Small intestine (tissue), 7 donors: Measurements from ENCODE around the gene SKAP1. TPM values are rescaled to one million over a fixed set of nuclear protein-coding genes. Genes with fewer than 3 reads are reported as not detected.

Experiments used
- DNase-seq, 2 donors: peaks; one replicate each; pipeline versions ENCODE4 v3.0.0 to v3.0.0-alpha.2; 2013
- FAIRE-seq: peaks from 2 replicates; lab custom pipeline; 2012; peaks lifted over from hg19 to GRCh38; lab: Jason Lieb, UNC
- H3K27ac ChIP-seq, 3 donors: one replicate each; pipeline ENCODE4 v1.5.1; 2013; ENCODE audit warnings: low read length in 2 of 3, mild to moderate bottlenecking in 2 of 3, control low read depth in 1 of 3, inconsistent platforms in 1 of 3, low read depth in 1 of 3, moderate library complexity in 1 of 3
- H3K27me3 ChIP-seq, 3 donors: one replicate each; pipeline ENCODE4 v1.6.1; 2013; ENCODE audit warnings: low read length in 3 of 3, inconsistent platforms in 1 of 3; ENCODE audit not compliant: control insufficient read depth in 3 of 3, insufficient read depth in 3 of 3
- H3K36me3 ChIP-seq, 3 donors: one replicate each; pipeline ENCODE4 v1.6.1; 2013; ENCODE audit warnings: low read length in 3 of 3, inconsistent platforms in 1 of 3, low read depth in 1 of 3, mild to moderate bottlenecking in 1 of 3, moderate library complexity in 1 of 3; ENCODE audit not compliant: control insufficient read depth in 3 of 3, insufficient read depth in 2 of 3
- H3K4me1 ChIP-seq, 3 donors: one replicate each; pipeline ENCODE4 v1.6.1; 2013; ENCODE audit warnings: low read length in 2 of 3, inconsistent platforms in 1 of 3, low read depth in 1 of 3, mild to moderate bottlenecking in 1 of 3, moderate library complexity in 1 of 3; ENCODE audit not compliant: control insufficient read depth in 3 of 3, insufficient read depth in 2 of 3
- H3K4me3 ChIP-seq, 3 donors: one replicate each; pipeline ENCODE4 v1.5.1; 2013; ENCODE audit warnings: low read length in 3 of 3, control low read depth in 1 of 3, inconsistent platforms in 1 of 3, low read depth in 1 of 3, mild to moderate bottlenecking in 1 of 3, moderate library complexity in 1 of 3
- H3K9me3 ChIP-seq, 2 donors: one replicate each; pipeline ENCODE4 v1.6.1; 2013; ENCODE audit warnings: low read depth in 1 of 2, low read length in 1 of 2; ENCODE audit not compliant: control insufficient read depth in 2 of 2, insufficient read depth in 1 of 2
- WGBS, 3 donors: extraction: QIAGEN DNeasy Blood & Tissue Kit; methylation state at CpG; one replicate each; pipeline ENCODE4 v1.1.7; 2013; 5-methylcytosine and 5-hydroxymethylcytosine counted together
- polyA plus RNA-seq, 4 donors: library from polyadenylated mRNA; stranded (reverse) in 3 of 4; unstranded in 1 of 4; fragments of 200-250 nt in 3 of 4; fragments of 120-200 nt in 1 of 4; gene quantifications; one replicate each; pipeline versions ENCODE4 v1.2.1 to v1.2.3, GENCODE V29; 2013
- donor health status: healthy with polysubstance abuse.
- donor health status: control.
- donor health status: control.
- donor health status: Bipolar disorder and iron deficiency.
- donor health status: healthy.

The SKAP1 gene
- polyA plus RNA-seq, 4 donors: 1.8 to 8.1 (median 2.1) TPM

DNA sequence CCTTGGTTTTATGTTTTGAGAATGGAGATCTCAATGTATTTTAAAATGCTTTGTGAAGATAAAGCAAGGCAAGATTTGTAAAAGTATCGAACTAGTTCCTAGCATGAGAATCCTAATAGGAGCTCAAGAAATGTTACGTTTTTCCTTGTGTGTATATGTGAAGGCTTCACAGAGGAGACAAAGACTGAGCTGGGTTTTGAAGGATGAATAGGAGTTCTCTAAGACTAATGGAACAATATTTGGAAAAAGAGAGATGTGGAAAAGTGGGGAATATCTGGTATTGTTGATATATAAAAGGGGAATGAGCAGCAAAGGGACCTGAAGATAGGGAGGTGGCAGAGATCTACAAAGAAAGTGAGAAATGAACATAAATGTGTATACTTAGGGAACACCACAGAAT is 195.1 kb downstream of the SKAP1 start:
- FAIRE-seq (no peak), DNase-seq (no peak)
- H3K27ac ChIP-seq: no peak overlapping the region
- 91 to 94% (median 93%) methylated on average over 2 of the region's 2 CpGs for WGBS, 3 donors
- no peaks in the 10 kb centered on the region for H3K27me3 ChIP-seq
- no peak overlapping the region for H3K4me3 ChIP-seq
- no peaks in the 10 kb centered on the region for H3K9me3 ChIP-seq
- peaks cover 0 to 3% (median 2%) of the 10 kb centered on the region in 3 donors for H3K4me1 ChIP-seq
- H3K36me3 ChIP-seq: no peaks in the 10 kb centered on the region

GRCh38 chr17:48231995-48232959 is 197.7 kb downstream of the SKAP1 start:
- no peak for FAIRE-seq
- WGBS, 3 donors: 57 to 76% (median 69%) methylated on average over 8 of the region's 8 CpGs
- Histone ChIP-seq H3K27me3 (no peaks in the 10 kb centered on the region), H3K27ac (no peak overlapping the region), H3K4me3 (no peak overlapping the region), H3K4me1 (no peaks in the 10 kb centered on the region), H3K9me3 (no peaks in the 10 kb centered on the region), H3K36me3 (no peaks in the 10 kb centered on the region)
- DNase-seq: no peak

- Histone ChIP-seq H3K27me3 (peaks cover 0 to 3% (median 0%) of the 10 kb centered on the region in 3 donors), H3K4me1 (no peaks in the 10 kb centered on the region), H3K27ac (no peak overlapping the region), H3K4me3 (no peak overlapping the region), H3K9me3 (no peaks in the 10 kb centered on the region), H3K36me3 (no peaks in the 10 kb centered on the region)
- FAIRE-seq (no peak), DNase-seq (no peak)
- WGBS, 3 donors: 63 to 70% (median 70%) methylated on average over 1 of the region's 1 CpG
Measured at GRCh38 chr17:48229936-48230335, 200.1 kb downstream of the SKAP1 start.

DNA sequence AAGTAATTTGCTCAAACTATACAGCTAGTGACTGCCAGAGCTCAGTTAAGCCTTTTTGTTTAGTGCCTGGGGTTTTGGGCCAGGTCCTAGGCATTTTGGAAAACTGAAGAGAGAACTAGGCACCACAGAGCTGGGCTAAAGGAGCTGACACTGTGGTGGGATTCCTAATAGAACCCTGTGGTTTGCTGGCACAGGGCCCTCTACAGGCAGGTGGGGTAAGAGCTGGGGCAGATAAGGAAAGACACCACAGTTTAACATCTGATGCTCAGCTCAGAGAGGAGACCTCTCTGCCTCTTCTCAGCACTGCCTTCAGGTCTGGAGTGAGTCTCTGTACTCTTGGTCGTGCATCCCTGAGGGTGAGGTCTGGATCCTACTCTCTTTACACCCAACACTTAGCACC is 201.3 kb downstream of the SKAP1 start:
- Histone ChIP-seq H3K4me3 (no peak overlapping the region), H3K27ac (no peak overlapping the region), H3K4me1 (no peaks in the 10 kb centered on the region), H3K27me3 (peaks cover 0 to 3% (median 0%) of the 10 kb centered on the region in 3 donors), H3K9me3 (no peaks in the 10 kb centered on the region), H3K36me3 (no peaks in the 10 kb centered on the region)
- WGBS, 3 donors: 47 to 73% (median 72%) methylated on average over 1 of the region's 1 CpG
- FAIRE-seq (no peak), DNase-seq (no peak)

GRCh38 chr17:48225725-48226567 is 204.1 kb downstream of the SKAP1 start:
- H3K36me3 ChIP-seq: no peaks in the 10 kb centered on the region
- no peak for FAIRE-seq
- no peak overlapping the region for H3K4me3 ChIP-seq
- DNase-seq: no peak
- H3K27ac ChIP-seq: no peak overlapping the region
- no peaks in the 10 kb centered on the region for H3K4me1 ChIP-seq
- no peaks in the 10 kb centered on the region for H3K9me3 ChIP-seq
- H3K27me3 ChIP-seq: peaks cover 0 to 3% (median 0%) of the 10 kb centered on the region in 3 donors
- 50 to 56% (median 51%) methylated on average over 6 of the region's 6 CpGs for WGBS, 3 donors

GRCh38 chr17:48223945-48224344 is 206.1 kb downstream of the SKAP1 start:
- Histone ChIP-seq H3K4me1 (no peaks in the 10 kb centered on the region), H3K4me3 (no peak overlapping the region), H3K36me3 (no peaks in the 10 kb centered on the region), H3K9me3 (no peaks in the 10 kb centered on the region), H3K27me3 (peaks cover 0 to 3% (median 0%) of the 10 kb centered on the region in 3 donors), H3K27ac (no peak overlapping the region)
- FAIRE-seq: no peak
- no peak for DNase-seq

- H3K9me3 ChIP-seq: no peaks in the 10 kb centered on the region
- H3K27ac ChIP-seq: no peak overlapping the region
- FAIRE-seq (no peak), DNase-seq (no peak)
- no peaks in the 10 kb centered on the region for H3K36me3 ChIP-seq
- peaks cover 0 to 3% (median 0%) of the 10 kb centered on the region in 3 donors for H3K27me3 ChIP-seq
- H3K4me3 ChIP-seq: no peak overlapping the region
- WGBS, 3 donors: 0 to 42% (median 7%) methylated on average over 1 of the region's 1 CpG
- no peaks in the 10 kb centered on the region for H3K4me1 ChIP-seq
Measured at GRCh38 chr17:48219617-48220016, 210.4 kb downstream of the SKAP1 start.

- FAIRE-seq: no peak
- Histone ChIP-seq H3K4me1 (no peaks in the 10 kb centered on the region), H3K9me3 (no peaks in the 10 kb centered on the region), H3K27ac (no peak overlapping the region), H3K4me3 (no peak overlapping the region), H3K36me3 (no peaks in the 10 kb centered on the region), H3K27me3 (peaks cover 0 to 5% (median 0%) of the 10 kb centered on the region in 3 donors)
- WGBS, 3 donors: 14 to 28% (median 20%) methylated on average over 1 of the region's 1 CpG
- DNase-seq: peak; percentile 29 to 49
Measured at GRCh38 chr17:48215583-48216139, 214.4 kb downstream of the SKAP1 start.
